HEK293T (cell line): ENCODE results near the gene GPC2.

Experiments
- ARNT ChIP-seq: fragments of 450-650 bp; IDR thresholded peaks from 2 replicates; pipeline ENCODE4 v1.6.1; 2017; ENCODE audit warnings: mild to moderate bottlenecking
- BHLHE40 ChIP-seq: fragments of 450-650 bp; IDR thresholded peaks from 2 replicates; pipeline ENCODE4 v1.6.1; 2016; ENCODE audit warnings: mild to moderate bottlenecking, moderate library complexity, borderline replicate concordance
- CTBP1 ChIP-seq: fragments of 450-650 bp; IDR thresholded peaks from 2 replicates; pipeline ENCODE4 v1.6.1; 2016; ENCODE audit warnings: borderline replicate concordance
- FOXA1 ChIP-seq: fragments of 450-650 bp; IDR thresholded peaks from 2 replicates; pipeline ENCODE4 v1.6.1; 2016; ENCODE audit warnings: mild to moderate bottlenecking
- FOXK2 ChIP-seq: fragments of 450-650 bp; IDR thresholded peaks from 2 replicates; pipeline ENCODE4 v1.6.1; 2016; ENCODE audit warnings: mild to moderate bottlenecking
- FOXM1 ChIP-seq: fragments of 450-650 bp; IDR thresholded peaks from 2 replicates; pipeline ENCODE4 v1.6.1; 2017; ENCODE audit warnings: mild to moderate bottlenecking, borderline replicate concordance
- HDGF ChIP-seq: fragments of 450-650 bp; IDR thresholded peaks from 2 replicates; pipeline ENCODE4 v1.6.1; 2017; ENCODE audit warnings: antibody characterized with exemption, borderline replicate concordance
- TARDBP ChIP-seq: fragments of 450-650 bp; IDR thresholded peaks from 2 replicates; pipeline ENCODE4 v1.6.1; 2016

- TF ChIP-seq FOXK2 (no peak), BHLHE40 (no peak), ARNT (no peak), FOXM1 (no peak), HDGF (no peak), FOXA1 (no peak), TARDBP (no peak), CTBP1 (no peak)
These were observed 44.5 kb downstream of the GPC2 start for GRCh38 chr7:100132697-100133151.
